HepG2 (cell line): ENCODE results near the gene SLC25A36.

Experiments used
- BHLHE40 ChIP-seq: IDR thresholded peaks from 2 replicates; pipeline ENCODE4 v1.6.1; 2011; ENCODE audit warnings: low read length, improper control_type of control experiment
- BRF2 ChIP-seq: sonication (generic); formaldehyde crosslinking; IDR thresholded peaks from 2 replicates; pipeline ENCODE4 v1.8.1; 2022; ENCODE audit warnings: mild to moderate bottlenecking, missing genetic modification reagents
- CTCF ChIP-seq: sonication (generic); formaldehyde crosslinking; IDR thresholded peaks from 2 replicates; pipeline ENCODE4 v1.5.0; 2020; ENCODE audit warnings: mild to moderate bottlenecking, missing genetic modification reagents, moderate library complexity
- E2F1 ChIP-seq: sonication (generic); formaldehyde crosslinking; IDR thresholded peaks from 2 replicates; pipeline ENCODE4 v1.5.0; 2020; ENCODE audit warnings: missing genetic modification reagents
- EZH2 ChIP-seq: conservative IDR thresholded peaks from 2 replicates; pipeline ENCODE4 v1.6.1; 2012; ENCODE audit warnings: mild to moderate bottlenecking, low read depth, low read length, moderate library complexity
- MAX ChIP-seq: IDR thresholded peaks from 2 replicates; pipeline ENCODE4 v1.6.1; 2012; ENCODE audit warnings: inconsistent platforms
- MXI1 ChIP-seq: IDR thresholded peaks from 3 replicates; pipeline ENCODE4 v1.6.1; 2012; ENCODE audit warnings: low read depth, low read length, inconsistent platforms, borderline replicate concordance
- POLR2A ChIP-seq, 2 experiments: IDR thresholded peaks; 2 replicates each; pipeline ENCODE4 v1.6.1; 2011; ENCODE audit warnings: low read depth in 2 of 2, low read length in 2 of 2, mild to moderate bottlenecking in 1 of 2, moderate library complexity in 1 of 2; ENCODE audit not compliant: insufficient read depth in 1 of 2
- POLR2AphosphoS5 ChIP-seq: IDR thresholded peaks from 2 replicates; pipeline ENCODE4 v1.6.1; 2012; ENCODE audit warnings: low read depth, low read length
- REST ChIP-seq, 2 experiments: IDR thresholded peaks; 2 replicates each; pipeline ENCODE4 v1.6.1; 2011 to 2012; ENCODE audit warnings: low read length in 2 of 2, borderline replicate concordance in 1 of 2, low read depth in 1 of 2, mild to moderate bottlenecking in 1 of 2, moderate library complexity in 1 of 2
- ZNF121 ChIP-seq: sonication (generic); formaldehyde crosslinking; IDR thresholded peaks from 2 replicates; pipeline ENCODE4 v1.5.0; 2020; ENCODE audit warnings: mild to moderate bottlenecking, missing genetic modification reagents
- ZNF260 ChIP-seq: sonication (generic); formaldehyde crosslinking; IDR thresholded peaks from 2 replicates; pipeline ENCODE4 v1.4.0; 2020; ENCODE audit warnings: missing genetic modification reagents, low read depth, mild to moderate bottlenecking, borderline replicate concordance
- ZNF781 ChIP-seq: sonication (generic); formaldehyde crosslinking; IDR thresholded peaks from 2 replicates; pipeline ENCODE4 v1.5.1; 2020; ENCODE audit warnings: borderline replicate concordance, mild to moderate bottlenecking, missing genetic modification reagents; ENCODE audit errors: not compliant biosample characterization

GRCh38 chr3:140941434-140942220 lies at the start of gene SLC25A36:
- TF ChIP-seq POLR2AphosphoS5 (peak; percentile 84), BHLHE40 (peak; percentile 99), MXI1 (peak; percentile 64; the same call in 1 of the 3 replicates), BRF2 (peak; percentile 80), CTCF (peak; percentile 55), ZNF781 (peak; percentile 74), E2F1 (peak; percentile 94), POLR2A (IDR thresholded peaks at IDR 0.05; ENCODE audit: insufficient read depth in 1 of 2, low read depth in 2 of 2, low read length in 2 of 2) (peak; percentile 90 to 94), MAX (peak; percentile 98), REST (IDR thresholded peaks at IDR 0.05; ENCODE audit: borderline replicate concordance in 1 of 2, low read depth in 1 of 2, low read length in 2 of 2) (peak in 1 of 2 experiments; percentile 25; a peak in 1 of 4 replicates), ZNF121 (peak; percentile 67; the same call in 1 of the 2 replicates), ZNF260 (CRISPR knock-in tag) (peak; percentile 94; the same call in 1 of the 2 replicates), EZH2 (no peak)
